SH-SY5Y (cell line): ENCODE measurements around the gene RAB11B.

Source experiments
- GATA2 ChIP-seq: IDR thresholded peaks from 2 replicates; pipeline ENCODE4 v1.6.1; 2011; ENCODE audit warnings: mild to moderate bottlenecking, low read depth, low read length
- GATA3 ChIP-seq: IDR thresholded peaks from 2 replicates; pipeline ENCODE4 v1.6.1; 2011; ENCODE audit warnings: low read depth, mild to moderate bottlenecking, low read length, moderate library complexity

DNA sequence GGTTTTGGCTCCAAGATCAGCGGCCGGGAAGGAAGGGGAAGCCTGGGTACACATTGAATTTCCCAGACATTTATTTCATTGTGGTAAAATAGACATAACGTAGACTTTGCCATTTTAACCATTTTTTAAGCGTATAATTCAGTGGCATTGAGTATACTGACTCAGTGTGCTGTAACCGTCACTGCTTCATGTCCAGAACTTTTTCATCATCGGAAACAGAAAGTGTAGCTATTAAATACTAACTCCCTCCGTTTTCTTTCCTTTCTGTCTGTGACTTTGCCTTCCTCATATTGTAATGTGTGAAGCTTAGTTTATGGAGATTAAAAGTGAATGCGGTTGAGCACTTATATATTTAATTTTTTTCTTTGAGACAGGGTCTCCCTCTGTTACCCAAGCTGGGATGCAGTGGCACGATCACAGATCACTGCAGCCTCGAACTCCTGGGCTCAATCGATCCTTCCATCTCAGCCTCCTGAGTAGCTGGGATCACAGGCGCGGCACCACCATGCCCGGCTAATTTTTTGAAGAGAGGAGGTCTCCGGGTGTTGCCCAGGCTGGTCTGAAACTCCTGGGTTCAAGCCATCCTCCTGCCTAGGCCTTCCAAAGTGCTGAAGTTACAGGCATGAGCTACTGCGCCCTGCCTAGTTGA lies 56.0 kb downstream of the RAB11B start:
- TF ChIP-seq GATA3 (no peak), GATA2 (no peak)
